ENCODE results near the gene MAP4.
"Not testable (repeated sequence)": the region's sequence is repeated elsewhere in the genome, so short reads cannot be mapped to it uniquely, and the experiment has no call there.

The MAP4 gene

DNA sequence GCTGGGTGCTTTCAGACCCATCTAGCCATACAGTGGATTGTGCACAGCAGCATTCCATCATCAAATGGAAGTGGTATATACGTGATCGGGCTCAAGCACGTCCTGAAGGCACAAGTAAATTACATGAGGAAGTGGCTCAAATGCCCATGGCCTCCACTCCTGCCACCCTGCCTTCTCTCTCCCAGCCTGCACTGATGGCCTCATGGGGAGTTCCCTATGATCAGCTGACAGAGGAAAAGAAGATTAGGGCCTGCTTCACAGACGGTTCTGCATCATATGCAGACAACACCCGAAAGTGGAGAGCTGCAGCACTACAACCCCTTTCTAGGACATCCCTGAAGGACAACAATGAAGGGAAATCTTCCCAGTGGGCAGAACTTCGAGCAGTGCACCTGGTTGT, 8.2 kb downstream of the MAP4 start:
- H3K4me1 ChIP-seq (ENCODE audit: insufficient read depth, low read length); H3K4me3 ChIP-seq (ENCODE audit: low read length); H3K9me3 ChIP-seq (ENCODE audit: insufficient read depth, low read depth, low read length); H3K27me3 ChIP-seq (ENCODE audit: insufficient read depth, low read length); H3K36me3 ChIP-seq (ENCODE audit: insufficient read depth, low read depth, low read length); H3K9ac ChIP-seq (ENCODE audit: low read depth, low read length); H3K27ac ChIP-seq (ENCODE audit: low read length): not testable (repeated sequence)

DNA sequence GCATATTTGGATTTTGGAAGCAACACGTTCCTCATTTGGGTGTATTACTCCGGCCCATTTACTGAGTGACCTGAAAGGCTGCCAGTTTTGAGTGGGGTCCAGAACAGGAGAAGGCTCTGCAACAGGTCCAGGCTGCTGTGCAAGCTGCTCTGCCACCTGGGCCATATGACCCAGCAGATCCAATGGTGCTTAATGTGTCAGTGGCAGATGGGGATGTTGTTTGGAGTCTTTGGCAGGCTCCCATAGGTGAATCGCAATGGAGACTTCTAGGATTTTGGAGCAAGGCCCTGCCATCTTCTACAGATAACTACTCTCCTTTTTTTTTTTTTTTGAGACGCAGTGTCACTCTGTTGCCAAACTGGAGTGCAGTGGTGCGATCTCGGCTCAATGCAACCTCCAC, 8.9 kb downstream of the MAP4 start:
- not testable (repeated sequence) for H3K9me3 ChIP-seq (ENCODE audit: insufficient read depth, low read depth, low read length); H3K27me3 ChIP-seq (ENCODE audit: insufficient read depth, low read length); H3K4me1 ChIP-seq (ENCODE audit: insufficient read depth, low read length); H3K4me3 ChIP-seq (ENCODE audit: low read length); H3K9ac ChIP-seq (ENCODE audit: low read depth, low read length); H3K27ac ChIP-seq (ENCODE audit: low read length); H3K36me3 ChIP-seq (ENCODE audit: insufficient read depth, low read depth, low read length)

DNA sequence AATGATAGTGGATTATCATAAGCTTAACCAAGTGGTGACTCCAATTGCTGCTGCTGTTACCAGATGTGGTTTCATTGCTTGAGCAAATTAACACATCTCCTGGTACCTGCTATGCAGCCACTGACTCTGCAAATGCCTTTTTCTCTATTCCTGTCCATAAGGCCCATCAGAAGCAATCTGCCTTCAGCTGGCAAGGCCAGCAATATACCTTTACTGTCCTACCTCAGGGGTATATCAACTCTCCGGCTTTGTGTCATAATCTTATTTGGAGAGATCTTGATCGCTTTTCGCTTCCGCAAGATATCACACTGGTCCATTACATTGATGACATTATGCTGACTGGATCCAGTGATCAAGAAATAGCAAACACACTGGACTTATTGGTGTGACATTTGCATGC, 9.4 kb downstream of the MAP4 start:
- not testable (repeated sequence) for H3K27ac ChIP-seq (ENCODE audit: low read length); H3K4me3 ChIP-seq (ENCODE audit: low read length); H3K4me1 ChIP-seq (ENCODE audit: insufficient read depth, low read length); H3K9ac ChIP-seq (ENCODE audit: low read depth, low read length); H3K9me3 ChIP-seq (ENCODE audit: insufficient read depth, low read depth, low read length); H3K27me3 ChIP-seq (ENCODE audit: insufficient read depth, low read length); H3K36me3 ChIP-seq (ENCODE audit: insufficient read depth, low read depth, low read length)

DNA sequence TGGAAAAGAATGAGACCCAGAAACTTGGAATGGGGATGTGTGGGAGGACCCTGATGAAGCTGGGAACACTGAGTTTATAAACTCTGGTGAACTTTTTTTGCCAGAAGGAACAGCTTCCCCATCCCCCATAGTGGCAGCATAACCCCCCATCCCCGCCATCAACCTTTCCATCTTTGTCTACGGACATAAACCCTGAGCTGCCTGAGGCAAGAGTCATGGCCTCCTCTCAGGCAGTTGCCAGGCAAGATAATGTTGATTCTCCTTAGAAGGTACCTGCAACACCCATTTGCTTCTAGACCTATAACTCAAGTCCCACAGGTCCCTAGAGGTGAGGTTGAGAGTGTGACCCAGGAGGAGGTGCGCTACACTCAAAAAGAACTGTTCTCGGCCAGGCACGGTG, 11.5 kb downstream of the MAP4 start:
- H3K27ac ChIP-seq (ENCODE audit: low read length), result no peak overlapping the region
- H3K4me3 ChIP-seq (ENCODE audit: low read length), result no peak overlapping the region
- H3K36me3 ChIP-seq (ENCODE audit: insufficient read depth, low read depth, low read length), result no peaks in the 10 kb centered on the region
- no peaks in the 10 kb centered on the region for H3K4me1 ChIP-seq (ENCODE audit: insufficient read depth, low read length)
- no peaks in the 10 kb centered on the region for H3K27me3 ChIP-seq (ENCODE audit: insufficient read depth, low read length)
- no peaks in the 10 kb centered on the region for H3K9me3 ChIP-seq (ENCODE audit: insufficient read depth, low read depth, low read length)
- no peak overlapping the region for H3K9ac ChIP-seq (ENCODE audit: low read depth, low read length)

DNA sequence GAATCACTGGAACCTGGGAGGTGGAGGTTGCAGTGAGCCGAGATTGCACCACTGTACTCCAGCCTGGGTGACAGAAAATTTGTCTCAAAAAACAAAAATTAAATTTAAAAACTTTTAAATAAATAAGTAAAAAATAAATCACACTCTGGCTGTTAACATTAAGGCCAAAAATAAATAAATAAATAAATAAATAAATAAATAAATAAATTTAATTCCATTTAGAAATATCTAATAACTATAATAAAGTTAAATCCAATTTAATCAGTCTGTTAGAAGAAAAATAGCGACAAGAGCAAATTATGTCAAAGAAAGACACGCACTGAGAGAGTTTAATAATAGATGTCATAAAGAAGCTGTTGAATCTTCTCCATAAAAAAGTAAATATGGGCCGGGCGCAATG, 13.4 kb downstream of the MAP4 start:
- no peaks in the 10 kb centered on the region for H3K9me3 ChIP-seq (ENCODE audit: insufficient read depth, low read depth, low read length)
- no peak overlapping the region for H3K27ac ChIP-seq (ENCODE audit: low read length)
- H3K9ac ChIP-seq (ENCODE audit: low read depth, low read length), result no peak overlapping the region
- H3K36me3 ChIP-seq (ENCODE audit: insufficient read depth, low read depth, low read length), result 0 out of 2 replicates have a peak, but pooled peaks cover 9% of the 10 kb centered on the region
- H3K4me3 ChIP-seq (ENCODE audit: low read length), result no peak overlapping the region
- H3K27me3 ChIP-seq (ENCODE audit: insufficient read depth, low read length), result no peaks in the 10 kb centered on the region
- H3K4me1 ChIP-seq (ENCODE audit: insufficient read depth, low read length), result peaks cover 11% of the 10 kb centered on the region

DNA sequence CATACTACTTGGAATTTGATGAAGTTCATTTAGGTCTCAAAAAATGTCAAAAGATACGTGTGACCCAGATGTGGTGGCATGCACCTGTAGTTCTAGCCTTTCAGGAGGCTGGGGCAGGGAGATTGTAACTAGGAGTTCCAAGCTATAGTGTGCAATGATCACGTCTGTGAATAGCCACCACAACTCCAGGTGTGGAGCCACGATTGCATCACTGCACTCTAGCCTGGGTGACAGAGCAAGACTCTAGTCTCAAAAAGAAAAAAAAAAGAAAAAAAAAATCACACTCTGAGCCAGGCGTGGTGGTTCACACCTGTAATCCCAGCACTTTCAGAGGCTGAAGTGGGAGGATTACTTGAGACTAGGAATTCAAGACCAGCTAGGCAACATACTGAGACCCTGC, 14.2 kb downstream of the MAP4 start:
- no peak overlapping the region for H3K9ac ChIP-seq (ENCODE audit: low read depth, low read length)
- H3K27me3 ChIP-seq (ENCODE audit: insufficient read depth, low read length), result no peaks in the 10 kb centered on the region

DNA sequence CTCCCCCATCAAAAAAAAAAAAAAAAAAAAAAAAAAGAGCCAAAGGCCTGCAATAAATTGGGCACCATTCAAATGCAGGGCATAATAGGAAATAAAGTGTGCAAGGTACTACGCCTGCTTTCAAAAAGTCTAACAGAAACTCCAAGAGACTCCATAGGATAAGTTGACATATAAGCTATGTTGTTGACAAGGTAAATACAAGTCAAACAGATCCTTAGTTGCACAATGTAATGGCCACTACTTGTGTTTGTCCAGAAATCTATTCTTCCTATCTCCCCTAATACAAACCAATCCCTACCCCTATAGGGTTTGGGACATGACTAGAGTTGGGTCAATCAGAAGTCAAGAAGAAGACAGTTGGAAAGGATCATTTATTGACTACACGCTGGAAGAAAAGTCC, 16.0 kb downstream of the MAP4 start:
- Histone ChIP-seq H3K27me3 (ENCODE audit: insufficient read depth, low read length) (no peaks in the 10 kb centered on the region), H3K4me1 (ENCODE audit: insufficient read depth, low read length) (peaks cover 11% of the 10 kb centered on the region), H3K4me3 (ENCODE audit: low read length) (no peak overlapping the region)

More for the DNA sequence above, 14.2 kb downstream of the MAP4 start:
- H3K4me1 ChIP-seq (ENCODE audit: insufficient read depth, low read length), result peaks cover 11% of the 10 kb centered on the region
- no peak overlapping the region for H3K27ac ChIP-seq (ENCODE audit: low read length)
- H3K9me3 ChIP-seq (ENCODE audit: insufficient read depth, low read depth, low read length), result no peaks in the 10 kb centered on the region
- 0 out of 2 replicates have a peak, but pooled peaks cover 12% of the 10 kb centered on the region for H3K36me3 ChIP-seq (ENCODE audit: insufficient read depth, low read depth, low read length)
- H3K4me3 ChIP-seq (ENCODE audit: low read length), result no peak overlapping the region

DNA sequence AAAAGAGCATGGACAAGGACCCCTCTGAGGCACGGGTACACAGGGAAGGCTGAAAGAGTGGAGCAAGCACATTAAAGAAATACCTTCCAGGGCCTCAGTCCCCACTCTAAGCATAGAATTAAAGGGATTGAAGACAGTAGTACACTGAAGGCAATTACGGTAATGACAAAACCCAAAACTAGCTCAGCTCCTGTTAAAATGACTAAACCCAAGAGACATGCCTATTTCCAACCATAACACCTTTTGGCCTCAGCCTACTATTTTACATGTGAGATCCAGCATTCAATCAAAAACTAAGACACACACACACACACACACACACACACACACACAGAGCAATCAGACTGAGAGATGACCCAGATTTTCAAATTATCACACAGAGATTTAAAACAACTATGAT, 19.8 kb downstream of the MAP4 start:
- no peak overlapping the region for H3K9ac ChIP-seq (ENCODE audit: low read depth, low read length)
- H3K36me3 ChIP-seq (ENCODE audit: insufficient read depth, low read depth, low read length), result peaks cover 33% of the 10 kb centered on the region; the same call in 1 of the 2 replicates
- H3K4me1 ChIP-seq (ENCODE audit: insufficient read depth, low read length), result peaks cover 11% of the 10 kb centered on the region
- H3K9me3 ChIP-seq (ENCODE audit: insufficient read depth, low read depth, low read length), result no peaks in the 10 kb centered on the region
- no peak overlapping the region for H3K27ac ChIP-seq (ENCODE audit: low read length)
- H3K27me3 ChIP-seq (ENCODE audit: insufficient read depth, low read length), result no peaks in the 10 kb centered on the region
- H3K4me3 ChIP-seq (ENCODE audit: low read length), result no peak overlapping the region

More for the DNA sequence above, 16.0 kb downstream of the MAP4 start:
- no peak overlapping the region for H3K9ac ChIP-seq (ENCODE audit: low read depth, low read length)
- no peaks in the 10 kb centered on the region for H3K9me3 ChIP-seq (ENCODE audit: insufficient read depth, low read depth, low read length)
- H3K27ac ChIP-seq (ENCODE audit: low read length), result no peak overlapping the region
- peaks cover 24% of the 10 kb centered on the region; the same call in 1 of the 2 replicates for H3K36me3 ChIP-seq (ENCODE audit: insufficient read depth, low read depth, low read length)

DNA sequence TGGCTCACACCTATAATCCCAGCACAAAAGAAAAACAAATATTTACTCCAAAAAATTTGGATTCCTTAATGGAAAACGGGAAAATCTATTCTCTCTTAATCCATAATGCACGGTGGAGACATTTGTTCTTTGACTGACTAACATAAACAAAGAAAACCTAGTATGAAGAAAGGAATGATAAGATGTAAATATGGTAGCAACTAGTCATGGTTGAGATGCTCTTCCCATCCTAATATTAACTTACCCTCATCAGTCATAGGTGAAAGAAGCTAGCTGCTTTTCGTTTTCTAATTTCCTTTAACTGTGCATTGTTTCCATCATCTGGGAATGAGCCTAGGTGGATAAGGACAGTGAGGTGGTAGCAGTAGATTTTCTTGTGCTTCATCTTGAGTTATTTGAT, 22.0 kb downstream of the MAP4 start:
- H3K9me3 ChIP-seq (ENCODE audit: insufficient read depth, low read depth, low read length), result no peaks in the 10 kb centered on the region

DNA sequence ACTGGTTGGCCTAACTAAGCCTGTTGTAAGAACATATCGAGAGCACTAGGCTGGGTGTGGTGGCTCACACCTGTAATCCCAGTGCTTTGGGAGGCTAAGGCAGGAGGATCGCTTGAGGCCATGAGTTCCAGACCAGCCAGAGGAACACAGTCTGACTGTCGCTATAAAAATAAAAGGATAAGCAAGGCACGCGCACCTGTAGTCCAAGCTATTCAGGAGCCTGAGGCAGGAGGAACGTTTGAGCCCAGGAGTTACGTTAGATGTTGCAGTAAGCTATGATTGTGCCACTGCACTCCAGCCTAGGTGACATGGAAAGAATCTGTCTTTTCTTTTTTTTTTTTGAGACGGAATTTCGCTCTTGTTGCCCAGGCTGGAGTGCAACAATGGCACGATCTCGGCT, 24.9 kb downstream of the MAP4 start:
- no peak overlapping the region for H3K9ac ChIP-seq (ENCODE audit: low read depth, low read length)
- H3K27ac ChIP-seq (ENCODE audit: low read length), result no peak overlapping the region
- H3K36me3 ChIP-seq (ENCODE audit: insufficient read depth, low read depth, low read length), result peaks cover 21% of the 10 kb centered on the region
- no peaks in the 10 kb centered on the region for H3K27me3 ChIP-seq (ENCODE audit: insufficient read depth, low read length)
- H3K9me3 ChIP-seq (ENCODE audit: insufficient read depth, low read depth, low read length), result no peaks in the 10 kb centered on the region
- H3K4me1 ChIP-seq (ENCODE audit: insufficient read depth, low read length), result peaks cover 3% of the 10 kb centered on the region; the same call in 1 of the 2 replicates
- H3K4me3 ChIP-seq (ENCODE audit: low read length), result no peak overlapping the region

More for the DNA sequence above, 22.0 kb downstream of the MAP4 start:
- no peaks in the 10 kb centered on the region for H3K27me3 ChIP-seq (ENCODE audit: insufficient read depth, low read length)
- H3K9ac ChIP-seq (ENCODE audit: low read depth, low read length), result no peak overlapping the region
- H3K4me1 ChIP-seq (ENCODE audit: insufficient read depth, low read length), result peaks cover 11% of the 10 kb centered on the region
- peaks cover 33% of the 10 kb centered on the region; the same call in 1 of the 2 replicates for H3K36me3 ChIP-seq (ENCODE audit: insufficient read depth, low read depth, low read length)
- no peak overlapping the region for H3K27ac ChIP-seq (ENCODE audit: low read length)
- H3K4me3 ChIP-seq (ENCODE audit: low read length), result no peak overlapping the region

DNA sequence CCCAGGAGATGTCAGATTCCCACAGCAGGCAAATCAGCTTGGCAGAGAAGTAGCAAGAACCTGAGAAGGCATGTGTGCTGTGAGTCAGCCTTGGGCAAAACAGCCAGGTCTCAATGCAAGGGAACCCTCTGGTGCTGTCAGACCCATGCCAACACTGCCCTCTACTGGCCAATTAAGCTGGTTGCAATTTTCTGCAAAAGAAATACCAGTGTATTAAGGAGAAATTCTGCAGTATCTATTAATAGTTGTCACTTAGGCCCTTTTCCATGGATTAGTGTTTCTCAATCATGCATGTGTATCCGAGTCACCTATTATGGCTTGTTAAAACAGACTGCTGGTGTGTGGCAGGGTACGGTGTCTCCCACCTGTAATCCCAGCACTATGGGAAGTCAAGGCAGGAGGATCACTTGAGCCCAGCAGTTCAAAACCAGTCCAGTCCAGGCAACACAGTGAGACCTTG, 26.2 kb downstream of the MAP4 start:
- H3K9ac ChIP-seq (ENCODE audit: low read depth, low read length), result no peak overlapping the region
- H3K9me3 ChIP-seq (ENCODE audit: insufficient read depth, low read depth, low read length), result no peaks in the 10 kb centered on the region
- no peaks in the 10 kb centered on the region for H3K27me3 ChIP-seq (ENCODE audit: insufficient read depth, low read length)
- H3K27ac ChIP-seq (ENCODE audit: low read length), result no peak overlapping the region
- H3K4me3 ChIP-seq (ENCODE audit: low read length), result no peak overlapping the region
- H3K4me1 ChIP-seq (ENCODE audit: insufficient read depth, low read length), result peaks cover 3% of the 10 kb centered on the region; the same call in 1 of the 2 replicates
- H3K36me3 ChIP-seq (ENCODE audit: insufficient read depth, low read depth, low read length), result peaks cover 15% of the 10 kb centered on the region

DNA sequence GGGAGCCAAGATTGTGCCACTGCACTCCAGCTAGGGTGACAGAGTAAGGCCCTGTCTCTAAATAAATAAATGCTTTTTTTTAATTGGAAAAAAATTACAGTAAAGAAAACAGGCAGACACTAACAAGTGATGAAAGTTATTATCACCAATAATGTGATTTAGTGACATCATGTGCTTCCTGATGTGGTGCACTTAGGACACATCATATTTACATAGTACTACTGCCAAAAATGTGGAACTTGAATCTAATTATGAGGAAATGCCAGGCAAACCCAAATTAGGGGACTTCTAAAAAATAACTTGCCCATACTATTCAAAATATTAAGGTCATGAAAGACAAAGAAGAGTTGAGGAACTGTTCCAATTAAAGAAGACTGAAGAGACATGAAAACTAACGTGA, 30.8 kb downstream of the MAP4 start:
- Histone ChIP-seq H3K9me3 (ENCODE audit: insufficient read depth, low read depth, low read length) (no peaks in the 10 kb centered on the region), H3K27me3 (ENCODE audit: insufficient read depth, low read length) (no peaks in the 10 kb centered on the region), H3K4me1 (ENCODE audit: insufficient read depth, low read length) (peaks cover 3% of the 10 kb centered on the region; the same call in 1 of the 2 replicates), H3K27ac (ENCODE audit: low read length) (no peak overlapping the region), H3K4me3 (ENCODE audit: low read length) (no peak overlapping the region), H3K9ac (ENCODE audit: low read depth, low read length) (no peak overlapping the region), H3K36me3 (ENCODE audit: insufficient read depth, low read depth, low read length) (peaks cover 5% of the 10 kb centered on the region)
